ENCODE measurements around the gene GARS1.
"Not testable (repeated sequence)": the region's sequence is repeated elsewhere in the genome, so short reads cannot be mapped to it uniquely, and the experiment has no call there.

The GARS1 gene

GRCh38 chr7:30633223-30633622, 38.5 kb downstream of the GARS1 start:
- Mint-ChIP-seq H3K4me3 (no peak overlapping the region), H3K36me3 (ENCODE audit: low read depth) (peaks cover 63% of the 10 kb centered on the region), H3K4me1 (no peaks in the 10 kb centered on the region), H3K27me3 (ENCODE audit: low read depth) (no peaks in the 10 kb centered on the region), H3K9me3 (no peaks in the 10 kb centered on the region), H3K27ac (no peak overlapping the region)
- no peak for TF ChIP-seq CTCF (IDR thresholded peaks at IDR 0.05; ENCODE audit: unreplicated experiment in 3 of 3)

GRCh38 chr7:30634193-30634626, 39.5 kb downstream of the GARS1 start:
- Mint-ChIP-seq H3K27ac (no peak overlapping the region), H3K27me3 (ENCODE audit: low read depth) (no peaks in the 10 kb centered on the region), H3K4me1 (no peaks in the 10 kb centered on the region), H3K4me3 (no peak overlapping the region), H3K36me3 (ENCODE audit: low read depth) (peaks cover 56% of the 10 kb centered on the region), H3K9me3 (no peaks in the 10 kb centered on the region)
- TF ChIP-seq CTCF (IDR thresholded peaks at IDR 0.05; ENCODE audit: unreplicated experiment in 3 of 3), result no peak

- H3K9me3 Mint-ChIP-seq, result no peaks in the 10 kb centered on the region
- no peaks in the 10 kb centered on the region for H3K27me3 Mint-ChIP-seq (ENCODE audit: low read depth)
- peaks cover 57% of the 10 kb centered on the region for H3K36me3 Mint-ChIP-seq (ENCODE audit: low read depth)
- no peak overlapping the region for H3K4me3 Mint-ChIP-seq
- no peak overlapping the region for H3K27ac Mint-ChIP-seq
- TF ChIP-seq CTCF (IDR thresholded peaks at IDR 0.05; ENCODE audit: unreplicated experiment in 3 of 3), result no peak
- H3K4me1 Mint-ChIP-seq, result no peaks in the 10 kb centered on the region
Observed at GRCh38 chr7:30634634-30635201, 40.0 kb downstream of the GARS1 start.

- Mint-ChIP-seq H3K4me3 (no peak overlapping the region), H3K36me3 (ENCODE audit: low read depth) (peaks cover 57% of the 10 kb centered on the region), H3K4me1 (no peaks in the 10 kb centered on the region), H3K27ac (no peak overlapping the region), H3K27me3 (ENCODE audit: low read depth) (no peaks in the 10 kb centered on the region), H3K9me3 (no peaks in the 10 kb centered on the region)
- TF ChIP-seq CTCF (IDR thresholded peaks at IDR 0.05; ENCODE audit: unreplicated experiment in 3 of 3), result no peak
Observed at GRCh38 chr7:30635798-30636197, 41.1 kb downstream of the GARS1 start.

GRCh38 chr7:30642322-30642721, 47.6 kb downstream of the GARS1 start:
- H3K27me3 Mint-ChIP-seq (ENCODE audit: low read depth); H3K9me3 Mint-ChIP-seq; H3K4me1 Mint-ChIP-seq: not testable (repeated sequence)
- H3K36me3 Mint-ChIP-seq (ENCODE audit: low read depth), result peaks cover 38% of the 10 kb centered on the region
- H3K27ac Mint-ChIP-seq, result peak overlapping the region; percentile 33 to 90 (median 83)
- H3K4me3 Mint-ChIP-seq, result peak overlapping the region; percentile 66 to 80 (median 78)

GRCh38 chr7:30642789-30643188, 48.1 kb downstream of the GARS1 start:
- H3K27me3 Mint-ChIP-seq (ENCODE audit: low read depth), result no peaks in the 10 kb centered on the region
- no peak for TF ChIP-seq CTCF (IDR thresholded peaks at IDR 0.05; ENCODE audit: unreplicated experiment in 3 of 3)
- H3K4me1 Mint-ChIP-seq, result no peaks in the 10 kb centered on the region
- peak overlapping the region; percentile 33 to 90 (median 83) for H3K27ac Mint-ChIP-seq
- H3K4me3 Mint-ChIP-seq, result peak overlapping the region; percentile 66 to 80 (median 78)
- H3K9me3 Mint-ChIP-seq, result no peaks in the 10 kb centered on the region
- H3K36me3 Mint-ChIP-seq (ENCODE audit: low read depth), result peaks cover 38% of the 10 kb centered on the region

Measured in nephron (organoid).